GM21381 (cell line): ENCODE results near the gene MAMSTR.
"Not testable (repeated sequence)": the region's sequence is repeated elsewhere in the genome, so short reads cannot be mapped to it uniquely, and the experiment has no call there.

Experiments used
- ATAC-seq: cut with Tn5 transposase; IDR thresholded peaks from one replicate; pipeline ENCODE4 v1.9.1; 2021; ENCODE audit warnings: mild to moderate bottlenecking, moderate library complexity; ENCODE audit not compliant: unreplicated experiment

MAMSTR gene

DNA sequence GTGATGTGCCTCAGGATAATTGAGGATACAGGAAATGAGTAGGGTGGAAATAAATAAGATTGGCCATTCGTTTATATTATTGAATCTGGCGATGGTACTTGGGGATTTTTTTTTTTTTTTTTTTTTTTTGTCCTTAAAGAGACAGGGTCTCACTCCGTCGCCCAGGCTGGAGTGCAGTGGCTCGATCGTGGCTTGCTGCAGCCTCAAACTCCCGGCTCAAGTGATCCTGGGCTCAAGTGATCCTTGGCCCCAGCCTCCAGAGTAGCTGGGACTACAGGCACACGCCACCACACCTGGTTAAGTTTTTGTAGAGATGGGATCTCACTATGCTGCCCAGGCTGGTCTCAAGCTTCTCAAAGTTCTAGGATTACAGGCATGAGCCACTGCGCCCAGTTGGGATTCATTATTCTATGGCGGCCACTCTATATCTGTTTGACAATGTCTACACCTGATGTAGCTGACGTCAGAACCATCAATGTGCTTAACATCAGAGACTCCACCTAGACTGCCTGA lies 2.7 kb upstream of the MAMSTR start:
- no peak for ATAC-seq

DNA sequence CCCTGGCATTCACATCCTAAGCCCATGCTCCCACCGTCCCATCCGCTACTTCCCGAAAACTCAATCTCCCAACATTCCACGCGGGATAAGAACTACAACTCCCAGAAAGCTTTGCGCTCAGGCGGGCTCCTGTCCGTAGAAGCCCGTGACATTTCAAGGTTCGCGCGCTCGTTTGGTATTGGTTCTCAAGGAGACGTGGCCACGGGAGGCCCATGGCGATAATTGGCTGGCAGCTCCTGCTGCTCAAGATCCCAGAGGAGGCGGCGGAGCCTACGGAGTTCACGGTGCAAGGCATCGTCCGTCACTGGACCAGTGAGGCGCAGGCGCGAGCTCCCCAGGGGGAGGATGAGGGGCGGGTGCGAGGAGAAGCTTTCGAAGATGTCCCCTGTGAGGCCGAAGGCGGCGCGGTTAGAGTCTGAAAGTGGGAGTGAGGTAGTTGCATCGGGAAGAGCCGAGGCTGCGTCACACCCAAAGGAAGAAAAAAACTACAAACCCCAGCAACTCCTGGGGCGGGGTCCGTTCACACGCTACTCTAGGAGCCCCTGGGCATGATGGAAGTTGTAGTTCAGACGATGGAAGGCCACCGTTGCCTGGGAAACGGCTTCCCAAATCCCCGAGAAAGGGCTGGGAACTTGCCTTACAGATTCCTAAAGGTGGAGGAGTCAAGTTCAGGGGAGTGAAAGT lies 1.2 kb upstream of the MAMSTR start:
- ATAC-seq = peak; percentile 84

DNA sequence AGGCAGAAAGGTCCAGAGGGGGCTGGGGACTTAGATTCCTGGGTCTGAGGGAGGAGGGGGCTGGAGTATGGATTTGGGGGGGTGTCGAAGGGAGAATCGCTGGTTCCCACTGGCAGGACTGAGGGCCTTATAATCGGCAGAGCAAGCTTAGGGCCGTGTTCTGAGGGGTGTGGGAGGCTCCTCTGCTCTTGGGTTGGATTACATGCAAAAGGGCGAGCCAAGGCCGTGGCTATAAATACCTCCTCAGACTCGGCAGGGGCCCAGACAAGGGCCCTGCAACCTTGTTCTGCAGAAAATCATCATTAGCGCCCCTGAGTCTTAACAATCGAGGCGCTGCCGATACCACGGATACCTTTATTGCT lies 707 bp upstream of the MAMSTR start:
- ATAC-seq = no peak

DNA sequence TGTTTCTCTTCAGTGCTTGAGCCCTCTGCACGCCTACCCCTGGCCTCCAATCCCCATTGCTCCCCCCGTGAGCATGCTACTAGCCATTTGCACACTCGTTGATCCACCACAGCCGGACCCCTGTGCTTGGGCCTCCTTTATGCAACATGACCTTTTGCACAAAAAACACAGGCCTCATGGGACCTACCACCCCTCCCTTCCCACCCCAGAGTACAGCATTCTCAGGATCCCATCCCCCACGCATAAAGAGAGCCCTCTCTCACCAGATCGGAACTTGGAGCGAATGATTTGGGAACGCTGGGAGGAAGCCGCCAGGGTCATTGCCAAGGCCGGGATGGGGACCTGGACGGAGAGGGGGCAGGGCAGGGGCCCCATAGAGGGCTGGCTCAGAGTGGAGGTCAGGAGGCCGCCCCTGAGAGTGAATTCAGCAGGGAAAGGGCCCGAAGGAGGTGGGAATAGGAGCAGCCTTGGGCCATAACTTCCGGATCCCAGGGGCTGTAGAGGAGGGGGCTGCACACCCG lies 754 bp downstream of the MAMSTR start:
- no peak for ATAC-seq

DNA sequence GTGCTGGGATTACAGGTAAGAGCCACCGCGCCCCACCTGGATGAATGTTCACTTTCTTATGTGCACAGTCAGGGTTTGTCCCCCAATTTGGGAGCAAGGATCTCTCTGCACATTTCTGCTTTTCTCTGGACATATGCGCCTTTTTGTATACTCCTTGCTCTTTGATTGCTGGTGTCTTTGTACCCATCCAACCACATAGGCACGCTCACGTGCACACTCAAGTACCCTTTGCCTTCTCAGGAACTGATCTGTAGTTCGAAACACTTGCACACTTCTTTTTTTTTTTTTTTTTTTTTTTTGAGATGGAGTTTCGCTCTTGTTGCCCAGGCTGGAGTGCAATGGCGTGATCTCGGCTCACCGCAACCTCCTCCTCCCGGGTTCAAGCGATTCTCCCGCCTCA lies 1.4 kb downstream of the MAMSTR start:
- ATAC-seq = not testable (repeated sequence)

DNA sequence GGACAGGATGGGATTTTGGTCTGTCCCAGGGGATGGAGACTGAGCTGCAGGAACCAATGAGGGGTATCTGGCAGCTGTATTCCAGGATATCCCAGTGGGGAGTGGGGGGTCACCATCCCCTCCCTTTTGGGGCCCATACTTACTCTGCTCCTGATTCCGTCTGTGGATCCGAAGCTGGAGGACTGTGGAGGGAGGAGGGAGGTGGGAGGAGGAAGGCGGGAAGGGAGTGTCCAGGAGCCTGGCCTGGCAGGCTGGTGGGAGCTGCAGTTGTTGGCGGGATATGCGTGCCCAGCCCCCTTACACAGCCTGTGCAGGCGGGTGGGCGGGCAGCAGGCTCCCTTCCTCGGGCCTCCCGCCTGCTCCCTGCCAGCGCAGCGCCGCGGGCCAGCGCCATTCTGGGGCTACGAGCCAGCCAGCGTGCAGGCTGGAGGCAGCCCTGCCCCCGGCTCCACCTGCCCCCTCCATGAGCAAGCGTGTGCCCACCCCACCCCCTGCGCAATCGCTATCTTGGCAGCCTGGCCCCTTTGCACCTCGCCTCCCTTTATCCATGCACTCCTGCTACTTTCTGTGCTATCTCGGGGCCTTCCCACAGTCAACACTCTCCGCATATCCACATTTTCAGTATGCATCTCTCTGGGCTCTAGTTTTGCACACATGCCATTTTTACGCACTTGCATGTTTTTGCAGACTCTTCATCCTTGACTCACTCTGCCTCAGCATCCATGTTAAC lies 2.8 kb downstream of the MAMSTR start:
- no peak for ATAC-seq

DNA sequence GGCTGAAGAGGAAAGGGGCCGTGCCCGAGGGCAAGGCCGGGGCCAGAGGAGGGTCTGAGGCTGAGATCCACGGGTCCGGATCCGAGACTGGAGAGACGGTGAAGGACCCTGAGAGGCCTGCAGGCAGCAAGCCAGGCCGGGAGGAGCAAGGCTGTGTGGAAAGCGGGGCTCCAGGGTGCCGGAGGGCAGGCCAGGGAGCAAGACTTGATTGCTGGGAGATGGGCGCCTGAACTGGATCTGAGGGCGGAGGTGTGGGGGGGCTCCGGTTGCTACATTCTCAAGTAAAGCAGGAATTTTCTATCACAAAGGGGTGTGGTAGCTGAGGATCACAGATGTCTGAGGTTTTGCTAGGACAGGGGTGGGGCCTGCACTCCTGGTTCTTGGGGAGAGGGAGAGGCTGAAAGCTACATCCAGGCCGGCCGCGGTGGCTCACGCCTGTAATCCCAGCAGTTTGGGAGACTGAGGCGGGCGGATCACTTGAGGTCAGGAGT lies 3.8 kb downstream of the MAMSTR start:
- no peak for ATAC-seq

DNA sequence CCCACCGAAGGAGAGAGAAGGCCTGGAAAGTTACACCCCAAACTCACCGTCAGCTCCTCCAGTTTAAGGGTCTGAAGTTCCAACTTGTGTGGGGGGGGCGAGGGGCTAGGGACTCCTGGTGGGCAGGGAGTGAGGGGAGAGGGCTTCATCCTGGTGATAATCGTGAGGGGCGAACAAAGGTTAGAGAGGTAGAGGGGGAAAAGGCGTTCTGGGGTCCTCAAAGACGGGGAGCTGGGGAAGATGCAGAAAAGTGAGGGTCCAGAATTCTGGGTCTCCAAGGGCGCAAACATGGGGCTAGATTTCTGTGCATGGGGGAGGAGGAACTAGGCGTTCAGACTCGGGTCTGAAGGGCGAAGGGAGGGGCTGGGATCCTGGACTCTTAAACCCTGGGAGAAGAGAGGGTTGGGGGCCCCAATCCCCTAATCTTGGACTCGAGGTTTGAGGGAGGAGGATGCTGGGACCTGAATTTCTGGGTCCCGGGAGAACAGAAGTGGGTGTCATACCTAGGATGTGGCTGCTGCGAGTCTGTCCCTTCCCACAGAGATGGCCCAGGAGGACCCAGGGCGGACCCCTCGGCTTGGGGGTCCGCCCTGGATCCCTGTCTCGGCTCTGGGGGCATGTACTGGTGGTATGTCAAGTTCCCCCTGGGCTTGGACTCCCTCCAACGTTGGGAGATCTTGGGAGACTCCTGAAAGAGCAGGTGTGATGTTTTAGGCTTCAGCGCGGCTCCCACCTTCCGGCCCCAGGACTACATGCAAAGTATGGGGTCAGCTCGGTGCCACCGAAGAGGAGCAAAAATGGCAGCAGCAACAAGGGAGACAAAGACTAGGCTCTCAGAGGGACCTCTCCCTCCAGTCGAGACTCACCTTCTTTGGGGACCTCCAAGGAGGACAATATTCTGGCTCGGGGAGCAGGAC lies 4.5 kb downstream of the MAMSTR start:
- no peak for ATAC-seq

DNA sequence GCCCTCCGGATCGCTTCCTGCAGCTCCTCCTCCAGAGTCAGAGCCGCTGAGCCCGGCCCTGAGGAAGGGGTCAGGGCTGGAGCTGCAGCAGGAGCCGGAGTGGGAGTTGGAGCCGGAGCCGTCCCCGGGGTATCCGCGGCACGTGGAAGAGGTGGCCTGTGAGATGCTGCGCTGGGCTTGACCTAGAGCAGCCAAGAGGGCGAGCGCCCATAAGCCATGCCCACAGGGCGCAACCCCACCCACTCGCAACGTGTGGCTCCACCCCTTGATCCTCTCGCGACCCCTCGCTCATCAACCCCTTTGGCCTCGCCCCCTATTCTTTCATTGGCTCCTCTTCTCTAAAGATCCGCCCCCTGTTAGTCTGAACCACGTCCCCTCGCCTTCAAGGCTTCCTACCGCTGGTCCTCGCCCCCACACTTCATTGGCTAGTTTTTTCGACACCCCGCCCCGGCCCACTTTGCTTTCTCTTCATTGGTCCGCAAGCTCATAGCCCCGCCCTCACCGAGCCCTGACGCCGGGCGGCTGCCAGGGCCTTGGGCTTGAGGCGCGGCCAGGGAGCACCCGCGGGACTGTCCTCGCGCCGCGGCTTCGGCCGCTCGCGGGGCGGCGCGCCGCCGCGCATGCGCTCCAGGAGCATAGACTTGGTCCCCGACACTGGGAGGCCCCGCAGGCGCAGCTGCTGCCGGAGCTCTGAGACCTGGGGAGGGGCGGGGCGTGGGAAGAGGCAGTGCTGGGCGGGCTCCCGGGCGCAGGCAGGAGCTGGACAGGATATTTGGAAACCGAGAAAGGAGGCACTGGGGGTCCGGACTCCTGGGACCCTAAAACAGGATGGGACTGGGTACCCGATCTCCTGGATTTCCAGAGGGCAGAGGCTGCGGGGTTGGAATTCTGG lies 5.4 kb downstream of the MAMSTR start:
- peak; percentile 91 for ATAC-seq

DNA sequence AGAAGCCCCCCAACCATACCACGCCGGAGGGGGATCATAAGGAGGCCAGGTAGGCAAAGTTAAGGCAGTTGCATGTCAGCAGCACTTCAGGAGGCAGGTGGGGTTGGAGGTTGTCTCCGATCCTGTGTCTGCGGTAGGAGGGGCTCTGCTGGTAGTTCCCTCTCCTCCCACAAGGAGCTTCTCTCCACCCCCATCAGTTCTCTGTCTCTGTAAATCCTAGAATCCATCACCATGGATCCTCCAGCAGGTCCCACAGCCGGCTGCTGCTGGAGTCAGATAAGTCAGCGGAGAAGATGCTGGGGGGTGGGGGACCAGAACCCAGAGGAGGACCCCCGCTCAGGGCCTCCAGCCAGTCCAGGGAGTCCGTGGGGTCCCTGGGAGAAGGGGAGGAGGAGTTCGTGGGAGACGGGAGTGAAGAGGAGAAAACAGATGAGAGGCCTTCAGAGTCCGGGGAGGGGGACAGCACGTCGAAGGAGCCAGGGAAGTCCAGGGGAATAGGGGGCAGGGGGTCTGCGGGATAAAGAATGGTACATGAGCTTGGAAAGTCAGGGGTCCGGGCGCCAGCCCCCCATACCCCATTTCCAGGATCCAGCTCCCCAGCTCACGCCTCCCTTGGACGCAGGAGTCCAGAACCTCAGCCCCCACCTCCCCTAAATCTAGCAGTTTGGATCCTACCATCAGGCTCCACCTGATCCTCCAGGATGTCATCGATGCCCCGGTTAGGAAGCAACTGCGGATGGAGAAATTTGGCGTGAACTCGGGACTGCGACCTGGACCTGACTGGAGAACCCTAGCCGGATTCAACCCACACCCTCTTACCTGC lies 6.3 kb downstream of the MAMSTR start:
- no peak for ATAC-seq

DNA sequence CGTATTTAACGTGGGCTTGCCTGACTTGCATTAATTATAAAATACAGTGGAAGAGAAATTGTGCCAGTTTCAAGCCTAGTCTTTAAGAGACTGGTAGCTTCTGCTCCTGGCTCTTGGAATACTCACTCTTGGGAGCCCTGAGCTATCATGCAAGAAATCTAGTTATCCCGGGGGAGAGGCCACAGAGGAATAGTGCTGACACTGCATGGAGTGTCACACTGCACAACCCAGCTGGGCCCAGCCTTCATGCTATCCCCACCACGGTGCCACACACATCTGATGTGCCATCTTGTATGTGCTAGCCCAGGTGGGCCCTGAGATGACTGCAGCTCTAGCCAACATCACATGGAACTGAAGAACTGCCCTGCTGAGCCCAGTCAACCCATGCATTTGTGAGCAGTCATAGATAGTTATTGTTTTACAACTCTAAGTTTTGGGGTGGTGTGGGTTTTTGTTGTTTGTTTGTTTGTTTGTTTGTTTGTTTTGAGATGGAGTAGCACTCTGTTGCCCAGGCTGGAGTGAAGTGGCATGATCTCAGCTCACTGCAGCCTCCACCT lies 8.3 kb downstream of the MAMSTR start:
- ATAC-seq = no peak

DNA sequence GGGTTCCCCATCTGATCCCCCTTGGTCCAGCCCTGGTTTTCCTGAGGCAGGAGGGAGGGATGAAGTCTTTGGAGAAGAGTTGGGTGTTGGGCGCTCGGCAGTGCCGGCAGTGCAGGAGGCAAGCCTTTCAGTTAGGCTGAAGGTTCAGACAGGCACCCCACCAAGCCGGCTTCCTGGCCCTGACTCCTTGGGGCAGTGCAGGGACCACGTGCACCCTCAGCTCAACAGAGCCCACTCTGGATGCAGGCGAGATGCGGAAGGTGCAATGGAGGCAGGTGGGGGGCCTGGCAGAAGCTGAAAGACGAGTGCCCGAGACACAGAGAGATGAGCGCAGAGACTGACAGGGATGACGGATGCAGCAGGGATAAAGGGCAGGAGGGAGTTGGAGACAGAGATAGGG lies 11.1 kb downstream of the MAMSTR start:
- ATAC-seq = no peak

DNA sequence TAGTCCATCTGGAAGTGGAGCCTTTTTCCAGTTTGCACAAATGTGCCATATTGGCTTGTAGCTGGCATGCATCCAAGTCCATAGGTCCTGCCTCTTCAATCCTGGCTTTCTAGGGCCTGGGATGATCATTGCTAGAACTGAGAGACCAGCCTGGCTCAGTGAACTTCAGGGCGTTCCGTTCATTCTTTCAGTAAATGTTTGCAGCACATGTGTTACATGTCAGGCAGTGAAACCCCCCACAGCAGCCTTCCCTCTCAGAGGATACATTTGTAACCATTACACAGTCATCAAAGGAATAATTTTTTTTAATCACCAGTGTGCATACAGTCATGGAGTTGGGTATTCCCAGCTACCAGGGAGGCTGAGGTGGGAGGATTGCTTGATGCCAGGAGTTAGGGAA lies 14.1 kb downstream of the MAMSTR start:
- ATAC-seq = no peak

DNA sequence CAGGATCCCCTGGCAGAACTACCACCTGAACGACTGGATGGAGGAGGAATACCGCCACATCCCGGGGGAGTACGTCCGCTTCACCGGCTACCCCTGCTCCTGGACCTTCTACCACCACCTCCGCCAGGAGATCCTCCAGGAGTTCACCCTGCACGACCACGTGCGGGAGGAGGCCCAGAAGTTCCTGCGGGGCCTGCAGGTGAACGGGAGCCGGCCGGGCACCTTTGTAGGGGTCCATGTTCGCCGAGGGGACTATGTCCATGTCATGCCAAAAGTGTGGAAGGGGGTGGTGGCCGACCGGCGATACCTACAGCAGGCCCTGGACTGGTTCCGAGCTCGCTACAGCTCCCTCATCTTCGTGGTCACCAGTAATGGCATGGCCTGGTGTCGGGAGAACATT lies 16.2 kb downstream of the MAMSTR start:
- no peak for ATAC-seq

DNA sequence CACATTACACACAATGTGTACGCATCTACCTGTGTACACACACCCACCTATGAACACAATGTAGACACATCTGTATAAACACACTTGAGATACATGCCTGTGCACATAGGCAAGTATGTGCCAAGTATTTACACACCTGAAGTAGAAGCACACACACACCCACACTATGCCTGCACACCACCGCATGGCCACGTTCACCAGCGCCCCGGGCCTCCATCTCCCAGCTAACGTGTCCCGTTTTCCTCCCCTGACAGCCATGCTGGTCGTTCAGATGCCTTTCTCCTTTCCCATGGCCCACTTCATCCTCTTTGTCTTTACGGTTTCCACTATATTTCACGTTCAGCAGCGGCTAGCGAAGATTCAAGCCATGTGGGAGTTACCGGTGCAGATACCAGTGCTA lies 16.8 kb downstream of the MAMSTR start:
- ATAC-seq = no peak

DNA sequence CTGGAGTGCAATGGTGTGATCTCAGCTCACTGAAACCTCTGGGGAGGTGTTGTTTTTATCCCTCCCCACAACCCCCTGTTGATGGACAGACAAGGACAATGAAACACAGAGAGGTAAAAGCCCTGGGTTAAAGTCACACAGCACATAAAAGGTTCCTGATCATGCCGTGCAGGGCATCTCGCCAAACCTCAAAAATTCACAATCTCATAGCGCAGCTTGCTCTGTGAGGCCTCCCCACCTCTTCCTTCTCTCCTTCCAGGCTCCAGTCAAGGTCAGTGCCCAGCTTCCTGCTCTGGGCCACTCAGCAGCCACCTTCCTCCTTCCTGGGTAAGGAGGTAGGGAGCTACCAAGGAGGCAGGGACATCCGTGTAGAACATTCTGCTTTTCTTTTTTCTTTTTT lies 21.5 kb downstream of the MAMSTR start:
- no peak for ATAC-seq

DNA sequence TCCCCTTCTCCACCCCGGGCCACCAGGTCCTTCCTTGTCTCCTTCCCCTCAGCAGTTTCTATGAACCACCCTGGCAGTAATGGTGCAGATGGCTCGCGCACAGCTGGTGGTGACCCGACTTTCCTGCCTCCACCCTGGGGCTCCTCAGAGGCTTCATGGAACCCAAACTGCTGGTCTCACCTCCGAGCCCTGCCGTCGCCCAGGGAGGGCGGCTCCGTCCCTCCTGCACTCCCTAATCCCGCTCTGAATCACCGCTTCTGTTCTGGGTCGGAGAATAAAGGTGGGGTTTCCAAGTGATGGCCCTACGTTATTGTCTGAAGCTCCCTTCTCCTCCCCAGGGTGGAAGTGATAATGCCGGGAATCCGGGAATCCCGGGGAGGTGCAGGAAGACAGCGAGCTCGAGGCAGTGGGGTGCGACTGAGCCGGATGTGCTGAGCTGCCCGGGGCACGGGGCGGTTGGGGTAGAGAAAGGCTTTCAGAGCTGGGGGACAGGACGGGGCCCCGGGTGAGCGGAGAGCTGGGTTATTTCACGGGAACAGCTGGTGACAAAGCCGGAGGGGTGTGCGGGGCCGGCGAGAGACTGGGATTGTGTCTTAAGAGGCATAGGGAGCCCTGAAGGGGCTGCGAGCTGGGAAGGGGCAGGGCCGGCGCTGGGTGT lies 23.0 kb downstream of the MAMSTR start:
- no peak for ATAC-seq

DNA sequence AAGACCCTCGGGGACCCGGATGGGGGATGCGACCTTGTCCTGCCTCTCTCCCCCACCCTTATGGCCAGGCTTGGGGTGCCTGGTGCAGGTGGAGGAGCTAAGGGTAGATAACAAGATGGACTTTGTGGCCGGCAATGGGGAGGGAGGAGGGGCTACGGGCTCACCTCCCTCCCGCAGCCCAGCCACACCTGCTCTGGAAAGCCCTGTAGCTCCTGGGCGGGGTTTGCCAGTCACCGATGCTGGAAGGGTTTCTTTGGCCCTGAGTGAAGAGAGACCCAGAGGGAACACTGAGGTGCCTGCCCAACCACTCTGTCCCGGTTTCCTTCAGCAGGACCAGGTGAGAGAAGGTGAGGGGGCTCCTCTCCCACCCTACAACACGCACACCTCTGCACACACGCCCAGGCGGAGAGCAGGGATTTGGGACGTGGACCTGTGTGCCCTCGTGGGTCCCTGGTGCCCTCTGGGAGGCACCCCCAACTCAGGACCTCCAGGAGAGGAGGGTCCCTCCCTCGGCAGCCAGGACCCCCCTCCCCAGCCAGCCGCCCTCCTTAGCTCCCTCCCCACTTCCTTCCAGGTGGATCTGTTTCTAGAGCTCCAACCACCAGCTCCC lies 23.7 kb downstream of the MAMSTR start, which contains the start of gene FUT2:
TSS of gene FUT2 (plus strand) at position 229 of the 610 bp plus-strand sequence. CDS start 6,986 bp downstream, outside the sequence.
- ATAC-seq = no peak
